Heart left ventricle (tissue), 16 donors: ENCODE results near the gene ADAMTS3. TPM values are rescaled to one million over a fixed set of nuclear protein-coding genes. Genes with fewer than 3 reads are reported as not detected.

Source experiments
- ATAC-seq, 4 donors: fragments of 200-7000 bp; cut with Tn5 transposase; one replicate each; pipeline ENCODE4 v1.9.1; 2020 to 2022; ENCODE audit warnings: moderate library complexity in 4 of 4, mild to moderate bottlenecking in 3 of 4, moderate number of reproducible peaks in 1 of 4
- DNase-seq, 5 donors: peaks; one replicate each; pipeline ENCODE4 v3.0.0-alpha.2; 2020
- H3K27ac ChIP-seq, 12 donors: fragments of 200-600 bp; sonication (generic) in 4 of 12; one replicate each; pipeline versions ENCODE4 v1.5.0 to v1.8.0; 2016 to 2022; ENCODE audit warnings: mild to moderate bottlenecking in 2 of 12
- H3K27me3 ChIP-seq, 9 donors: fragments of 200-600 bp; sonication (generic) in 2 of 9; one replicate each; pipeline versions ENCODE4 v1.5.1 to v1.8.0; 2016 to 2022; ENCODE audit warnings: mild to moderate bottlenecking in 3 of 9
- H3K36me3 ChIP-seq, 9 donors: fragments of 200-600 bp; sonication (generic) in 2 of 9; one replicate each; pipeline versions ENCODE4 v1.5.0 to v1.8.0; 2018 to 2022; ENCODE audit warnings: mild to moderate bottlenecking in 2 of 9
- H3K4me1 ChIP-seq, 12 donors: fragments of 200-600 bp; sonication (generic) in 4 of 12; one replicate each; pipeline versions ENCODE4 v1.5.0 to v1.8.0; 2016 to 2022; ENCODE audit warnings: mild to moderate bottlenecking in 3 of 12
- H3K4me3 ChIP-seq, 12 donors: fragments of 200-600 bp; sonication (generic) in 4 of 12; one replicate each; pipeline versions ENCODE4 v1.5.0 to v1.8.0; 2017 to 2022; ENCODE audit warnings: mild to moderate bottlenecking in 9 of 12, moderate library complexity in 4 of 12
- H3K9me3 ChIP-seq, 12 donors: fragments of 200-600 bp; sonication (generic) in 4 of 12; one replicate each; pipeline versions ENCODE4 v1.5.0 to v1.8.0; 2016 to 2022; ENCODE audit warnings: mild to moderate bottlenecking in 1 of 12
- POLR2A ChIP-seq, 2 donors: fragments of 450-650 bp; IDR thresholded peaks; one replicate each; pipeline ENCODE4 v1.6.1; 2017; ENCODE audit warnings: antibody characterized with exemption in 2 of 2, mild to moderate bottlenecking in 2 of 2, moderate library complexity in 2 of 2
- WGBS, 4 donors: extraction: QIAGEN DNeasy Blood & Tissue Kit in 2 of 4; methylation state at CpG; one replicate each; pipeline versions ENCODE4 v1.1.5 to v1.1.7; 2013 to 2018; 5-methylcytosine and 5-hydroxymethylcytosine counted together
- intact Hi-C, 10 donors: fragments of 100-400 bp; cut with DNase I; formaldehyde crosslinking; loops; one replicate each; pipeline versions ENCODE4 v1.11.1 to v1.14.2; 2022
- polyA plus RNA-seq, 2 donors: library from polyadenylated mRNA; stranded (reverse); fragments of 200-250 nt; gene quantifications; one replicate each; pipeline ENCODE4 v1.2.3, GENCODE V29; 2013
- total RNA-seq, 9 donors: library from RNA; depleted of rRNA in 2 of 9; stranded (reverse); fragments of >200 nt in 2 of 9; fragmentation: NEBNext Ultra II Directional in 3 of 9; extraction: Animal tissue kit (Norgen Biotek cat#: 25700) in 3 of 9; gene quantifications; one replicate each; pipeline versions ENCODE4 v1.1.0 to v1.2.4, GENCODE V29; 2016 to 2023
- TF ChIP-seq, protein P1 (sequence below), 12 donors: fragments of 200-600 bp; sonication (generic) in 4 of 12; IDR thresholded peaks; one replicate each; pipeline versions ENCODE4 v1.5.0 to v1.8.0; 2018 to 2022; ENCODE audit warnings: antibody characterized with exemption in 12 of 12, mild to moderate bottlenecking in 5 of 12
- donor health status: ischemic (EF 13 %, LVEDD 7.1; RV severe dilation, severe dysfunction).
- donor health status: healthy with polysubstance abuse.
- donor health status: DM: no; HTN: yes; CAD: no.
- donor health status: DM: no; HTN: no; CAD: no.
- donor health status: ischemic (EF 25% LVEDD 6.9; RV normal size, moderate dysfunction).
- donor health status: ischemic (EF 25% LVEDD 5.7; RV mildly dilated, moderate dysfunction).
- donor health status: healthy.
- donor health status: DM: yes; HTN: yes; CAD: no.
- donor health status: ischemic (EF 35%, LVEDD 5.7; RV mildly dilated, moderate dysfunction).
- donor health status: nonischemic (EF 11% LVEDD 7.7; RV severe dilation, severe dysfunction).
- donor health status: DM: yes; HTN: yes; CAD: no.
- donor health status: PGD.
- donor health status: ischemic (EF 29% LVEDD 5.4; RV normal size, mild dysfunction).
- donor health status: nonischemic (EF 23%, LVEDD 6.1; RV moderate dilation, normal function).

ADAMTS3 gene
- total and polyA plus RNA-seq, 11 donors = 0.08 to 3.3 (median 0.42) TPM; not detected in 1

DNA sequence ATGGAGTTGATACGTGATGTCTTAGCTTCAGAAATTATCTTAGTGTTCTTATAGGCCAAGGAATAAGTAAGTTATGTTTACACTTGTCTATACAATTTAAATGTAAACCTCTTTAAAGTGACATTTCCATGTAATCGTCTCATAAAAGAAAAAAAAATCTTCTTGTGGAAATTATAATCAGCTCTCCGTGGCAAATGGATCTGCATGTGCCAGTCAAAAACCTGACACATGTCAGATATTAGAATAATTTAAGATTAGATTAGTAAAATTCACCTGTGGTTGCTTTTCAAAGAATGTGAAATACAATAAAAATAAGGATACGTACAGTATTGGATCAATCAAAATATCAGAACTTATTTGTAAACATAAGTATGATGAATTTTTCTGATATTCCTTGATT is 263.9 kb downstream of the ADAMTS3 start:
- WGBS, 4 donors = 84 to 88% (median 86%) methylated on average over 4 of the region's 4 CpGs
- DNase-seq (no peak), ATAC-seq (no peak)
- TF ChIP-seq, protein P1, sequence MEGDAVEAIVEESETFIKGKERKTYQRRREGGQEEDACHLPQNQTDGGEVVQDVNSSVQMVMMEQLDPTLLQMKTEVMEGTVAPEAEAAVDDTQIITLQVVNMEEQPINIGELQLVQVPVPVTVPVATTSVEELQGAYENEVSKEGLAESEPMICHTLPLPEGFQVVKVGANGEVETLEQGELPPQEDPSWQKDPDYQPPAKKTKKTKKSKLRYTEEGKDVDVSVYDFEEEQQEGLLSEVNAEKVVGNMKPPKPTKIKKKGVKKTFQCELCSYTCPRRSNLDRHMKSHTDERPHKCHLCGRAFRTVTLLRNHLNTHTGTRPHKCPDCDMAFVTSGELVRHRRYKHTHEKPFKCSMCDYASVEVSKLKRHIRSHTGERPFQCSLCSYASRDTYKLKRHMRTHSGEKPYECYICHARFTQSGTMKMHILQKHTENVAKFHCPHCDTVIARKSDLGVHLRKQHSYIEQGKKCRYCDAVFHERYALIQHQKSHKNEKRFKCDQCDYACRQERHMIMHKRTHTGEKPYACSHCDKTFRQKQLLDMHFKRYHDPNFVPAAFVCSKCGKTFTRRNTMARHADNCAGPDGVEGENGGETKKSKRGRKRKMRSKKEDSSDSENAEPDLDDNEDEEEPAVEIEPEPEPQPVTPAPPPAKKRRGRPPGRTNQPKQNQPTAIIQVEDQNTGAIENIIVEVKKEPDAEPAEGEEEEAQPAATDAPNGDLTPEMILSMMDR (IDR thresholded peaks at IDR 0.05) = no peak
- no peak for TF ChIP-seq POLR2A (IDR thresholded peaks at IDR 0.05)
- Histone ChIP-seq H3K4me1 (no peaks in the 10 kb centered on the region), H3K36me3 (no peaks in the 10 kb centered on the region), H3K27ac (no peak overlapping the region), H3K27me3 (peaks cover 0 to 3% (median 0%) of the 10 kb centered on the region in 9 donors), H3K4me3 (no peak overlapping the region), H3K9me3 (no peaks in the 10 kb centered on the region)
- intact Hi-C loops = loop anchor here in 1 of 10 donors (10.0 kb wide), 1 partner anchor 530 kb away; no protein-coding TSS in a partner anchor

DNA sequence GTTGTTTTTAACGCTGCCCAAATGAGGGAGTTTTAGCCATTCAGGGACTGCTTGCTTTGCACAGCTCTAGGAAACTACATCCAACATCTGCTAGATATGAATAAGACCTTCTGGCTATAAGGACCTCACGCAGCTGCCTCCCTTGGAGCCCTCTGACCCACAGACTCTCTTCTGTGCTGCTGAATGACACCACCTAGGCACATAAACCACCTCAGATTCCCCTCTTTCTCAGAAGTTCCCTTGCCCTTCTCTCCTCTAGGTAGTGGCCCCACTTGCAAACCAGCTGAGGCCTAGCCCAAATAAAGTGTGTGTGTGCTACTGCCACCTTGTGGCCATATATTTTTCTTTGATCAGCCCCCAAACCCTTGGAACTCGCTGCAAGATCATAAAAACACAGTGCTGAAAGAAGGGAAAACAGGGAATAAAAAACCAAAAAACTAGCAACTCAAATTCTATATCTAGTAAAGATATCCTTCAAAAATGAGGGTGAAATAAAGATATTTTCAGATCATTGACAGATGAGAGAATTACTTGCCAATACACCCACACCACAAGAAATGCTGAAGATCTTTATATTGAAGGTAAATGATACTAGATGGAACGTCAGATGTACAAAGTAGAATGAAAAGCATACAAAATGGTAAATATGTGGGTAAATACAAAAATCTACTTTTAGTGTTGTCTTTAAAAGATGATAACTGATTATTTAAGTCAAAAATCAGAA is 265.9 kb downstream of the ADAMTS3 start:
- DNase-seq = no peak
- intact Hi-C loops = loop anchor here in 1 of 10 donors (5.0 to 10.0 kb wide), 2 partner anchors 528 to 571 kb away; no protein-coding TSS in a partner anchor

DNA sequence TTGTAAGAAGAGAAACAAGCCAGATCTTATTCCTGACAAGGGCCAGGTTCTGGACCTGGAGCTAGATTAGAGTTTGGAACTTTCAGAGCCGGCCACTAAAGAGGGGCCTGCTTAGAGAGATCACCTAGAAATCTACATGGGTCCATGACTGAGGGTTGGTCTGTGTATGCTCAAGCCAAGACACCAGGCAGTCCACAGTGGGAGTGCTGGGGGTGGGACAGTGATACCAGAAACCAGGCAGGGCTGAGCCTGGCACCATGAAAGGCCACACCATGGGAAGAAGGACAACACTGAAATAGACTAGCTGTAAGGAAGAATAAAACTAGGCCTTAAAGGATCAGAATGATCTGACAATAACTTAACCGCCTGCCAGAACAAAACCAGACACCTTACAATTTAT is 267.3 kb downstream of the ADAMTS3 start:
- ATAC-seq (no peak), DNase-seq (no peak)
- H3K9me3 ChIP-seq = no peaks in the 10 kb centered on the region
- H3K27me3 ChIP-seq = peaks cover 0 to 3% (median 0%) of the 10 kb centered on the region in 9 donors
- TF ChIP-seq, protein P1 (IDR thresholded peaks at IDR 0.05) = no peak
- no peak for TF ChIP-seq POLR2A (IDR thresholded peaks at IDR 0.05)
- no peaks in the 10 kb centered on the region for H3K36me3 ChIP-seq
- intact Hi-C loops = loop anchor here in 1 of 10 donors (5.0 to 10.0 kb wide), 2 partner anchors 527 to 569 kb away; no protein-coding TSS in a partner anchor
- no peak overlapping the region for H3K4me3 ChIP-seq
- H3K4me1 ChIP-seq = no peaks in the 10 kb centered on the region
- H3K27ac ChIP-seq = no peak overlapping the region
- WGBS, 4 donors = 97 to 100% (median 97%) methylated on average over 2 of the region's 2 CpGs

More for the DNA sequence above, 265.9 kb downstream of the ADAMTS3 start:
- H3K4me3 ChIP-seq = no peak overlapping the region
- H3K4me1 ChIP-seq = no peaks in the 10 kb centered on the region
- H3K9me3 ChIP-seq = no peaks in the 10 kb centered on the region
- H3K27me3 ChIP-seq = peaks cover 0 to 3% (median 0%) of the 10 kb centered on the region in 9 donors
- 64 to 73% (median 72%) methylated on average over 4 of the region's 4 CpGs for WGBS, 4 donors
- H3K36me3 ChIP-seq = no peaks in the 10 kb centered on the region
- no peak for TF ChIP-seq POLR2A (IDR thresholded peaks at IDR 0.05)
- TF ChIP-seq, protein P1 (IDR thresholded peaks at IDR 0.05) = peak; percentile 47 to 73 (median 64)
- ATAC-seq = peak in 2 of 4 donors; percentile 57 to 64
- H3K27ac ChIP-seq = no peak overlapping the region

DNA sequence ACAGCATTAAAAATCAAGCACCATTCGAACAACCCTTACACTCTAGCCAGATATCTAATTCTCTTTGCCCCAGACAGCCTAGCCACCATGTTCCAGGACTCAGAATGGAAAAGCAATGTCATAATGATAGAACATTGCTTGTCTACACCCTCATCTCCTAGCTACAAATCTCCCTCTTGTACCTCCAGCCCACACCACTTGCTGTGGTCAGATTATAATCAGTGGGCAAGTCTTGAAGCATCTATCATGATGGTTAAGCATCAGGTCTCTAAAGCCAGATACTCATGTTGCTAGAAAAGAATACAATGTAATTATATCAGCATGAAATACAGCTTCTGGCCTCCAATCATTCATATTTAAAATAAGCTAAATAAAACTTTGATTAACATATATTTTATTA is 268.9 kb downstream of the ADAMTS3 start:
- Histone ChIP-seq H3K36me3 (no peaks in the 10 kb centered on the region), H3K9me3 (no peaks in the 10 kb centered on the region), H3K27ac (no peak overlapping the region), H3K27me3 (peaks cover 0 to 3% (median 0%) of the 10 kb centered on the region in 9 donors), H3K4me3 (no peak overlapping the region), H3K4me1 (peaks cover 0 to 4% (median 0%) of the 10 kb centered on the region in 12 donors)
- intact Hi-C loops = loop anchor here in 1 of 10 donors (5.0 to 10.0 kb wide), 2 partner anchors 525 to 568 kb away; no protein-coding TSS in a partner anchor
- TF ChIP-seq, protein P1 (IDR thresholded peaks at IDR 0.05) = no peak
- no peak for TF ChIP-seq POLR2A (IDR thresholded peaks at IDR 0.05)
- WGBS, 4 donors = 88 to 93% (median 91%) methylated on average over 1 of the region's 1 CpG
- no peak for ATAC-seq
- no peak for DNase-seq
